ENCODE data around the gene SUMO2.
"Not testable (repeated sequence)": the region's sequence is repeated elsewhere in the genome, so short reads cannot be mapped to it uniquely, and the experiment has no call there.

Gene SUMO2

GRCh38 chr17:75181608-75182318, 996 bp downstream of the SUMO2 start:
- no peak for DNase-seq

- DNase-seq, result no peak
Observed at GRCh38 chr17:75181110-75181509, 1.6 kb downstream of the SUMO2 start.

- DNase-seq, result no peak
Observed at GRCh38 chr17:75178453-75178852, 4.3 kb downstream of the SUMO2 start.

GRCh38 chr17:75176625-75177024, 6.1 kb downstream of the SUMO2 start:
- DNase-seq, result no peak

GRCh38 chr17:75174996-75175395, 7.8 kb downstream of the SUMO2 start:
- DNase-seq, result no peak

GRCh38 chr17:75173526-75173925, 9.2 kb downstream of the SUMO2 start:
- DNase-seq, result no peak

- DNase-seq, result no peak
Observed at GRCh38 chr17:75168998-75169397, 13.8 kb downstream of the SUMO2 start.

- not testable (repeated sequence) for DNase-seq
Observed at GRCh38 chr17:75164606-75165005, 18.2 kb downstream of the SUMO2 start.

- DNase-seq, result no peak
Observed at GRCh38 chr17:75163074-75163473, 19.7 kb downstream of the SUMO2 start.

- no peak for DNase-seq
Observed at GRCh38 chr17:75160211-75160610, 22.5 kb downstream of the SUMO2 start.

GRCh38 chr17:75159196-75160031, 23.3 kb downstream of the SUMO2 start:
- no peak for DNase-seq

GRCh38 chr17:75158480-75158879, 24.3 kb downstream of the SUMO2 start:
- DNase-seq, result not testable (repeated sequence)

GRCh38 chr17:75155191-75155601, 27.6 kb downstream of the SUMO2 start:
- no peak for DNase-seq

- peak; percentile 97 for DNase-seq
Observed at GRCh38 chr17:75154195-75155106, 28.3 kb downstream of the SUMO2 start, which contains the start of gene JPT1. Gene JPT1 (minus strand): TSS chr17:75154512. CDS start chr17:75154397, 115 bp downstream.

GRCh38 chr17:75153780-75154194, 29.0 kb downstream of the SUMO2 start:
- no peak for DNase-seq

- peak; percentile 48 for DNase-seq
Observed at GRCh38 chr17:75152922-75153779, 29.6 kb downstream of the SUMO2 start.

- no peak for DNase-seq
Observed at GRCh38 chr17:75152523-75152921, 30.2 kb downstream of the SUMO2 start.

GRCh38 chr17:75151930-75152329, 30.8 kb downstream of the SUMO2 start:
- DNase-seq, result no peak

- no peak for DNase-seq
Observed at GRCh38 chr17:75147878-75148546, 34.7 kb downstream of the SUMO2 start.

GRCh38 chr17:75146592-75146991, 36.2 kb downstream of the SUMO2 start:
- DNase-seq, result no peak

GRCh38 chr17:75144816-75145512, 37.8 kb downstream of the SUMO2 start:
- DNase-seq, result no peak

Measured in SHP77 treated with DMSO at 0.1 percent for 48 hours (cell line).